ENCODE results near the gene NAALADL2.
A peak's percentile ranks its signal among the peaks of the same experiment; 100 is the strongest.

Gene NAALADL2

GRCh38 chr3:175273573-175273972, 414.4 kb downstream of the NAALADL2 start:
- no peaks in the 10 kb centered on the region for H3K9me3 ChIP-seq
- H3K27me3 ChIP-seq, result no peaks in the 10 kb centered on the region
- intact Hi-C loops (cut with DNase I; ENCODE audit: low total_unique reads), result no loop called here
- H3K4me1 ChIP-seq, result peaks cover 0 to 7% (median 2%) of the 10 kb centered on the region in 4 donors
- DNase-seq, result no peak
- H3K4me3 ChIP-seq, result no peak overlapping the region
- TF ChIP-seq, protein P1, sequence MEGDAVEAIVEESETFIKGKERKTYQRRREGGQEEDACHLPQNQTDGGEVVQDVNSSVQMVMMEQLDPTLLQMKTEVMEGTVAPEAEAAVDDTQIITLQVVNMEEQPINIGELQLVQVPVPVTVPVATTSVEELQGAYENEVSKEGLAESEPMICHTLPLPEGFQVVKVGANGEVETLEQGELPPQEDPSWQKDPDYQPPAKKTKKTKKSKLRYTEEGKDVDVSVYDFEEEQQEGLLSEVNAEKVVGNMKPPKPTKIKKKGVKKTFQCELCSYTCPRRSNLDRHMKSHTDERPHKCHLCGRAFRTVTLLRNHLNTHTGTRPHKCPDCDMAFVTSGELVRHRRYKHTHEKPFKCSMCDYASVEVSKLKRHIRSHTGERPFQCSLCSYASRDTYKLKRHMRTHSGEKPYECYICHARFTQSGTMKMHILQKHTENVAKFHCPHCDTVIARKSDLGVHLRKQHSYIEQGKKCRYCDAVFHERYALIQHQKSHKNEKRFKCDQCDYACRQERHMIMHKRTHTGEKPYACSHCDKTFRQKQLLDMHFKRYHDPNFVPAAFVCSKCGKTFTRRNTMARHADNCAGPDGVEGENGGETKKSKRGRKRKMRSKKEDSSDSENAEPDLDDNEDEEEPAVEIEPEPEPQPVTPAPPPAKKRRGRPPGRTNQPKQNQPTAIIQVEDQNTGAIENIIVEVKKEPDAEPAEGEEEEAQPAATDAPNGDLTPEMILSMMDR (IDR thresholded peaks at IDR 0.05), result no peak
- H3K36me3 ChIP-seq, result no peaks in the 10 kb centered on the region
- H3K27ac ChIP-seq, result no peak overlapping the region

DNA sequence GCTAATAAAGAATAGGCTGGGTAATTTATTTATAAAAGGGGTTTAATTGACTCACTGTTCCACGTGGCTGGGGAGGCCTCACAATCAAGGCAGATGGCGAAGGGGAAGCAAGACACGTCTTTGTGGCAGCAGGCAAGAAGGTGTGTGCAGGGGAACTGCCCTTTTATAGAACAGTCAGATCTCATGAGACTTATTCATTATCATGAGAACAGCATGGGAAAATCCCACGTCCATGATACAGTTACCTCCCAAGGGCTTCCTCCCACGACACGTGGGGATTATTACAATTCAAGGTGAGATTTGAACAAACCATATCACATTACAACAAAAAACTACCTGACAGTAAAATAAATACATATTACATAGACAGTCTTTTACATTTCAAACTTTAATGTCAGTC, 414.9 kb downstream of the NAALADL2 start:
- no peaks in the 10 kb centered on the region for H3K9me3 ChIP-seq
- H3K27ac ChIP-seq, result no peak overlapping the region
- intact Hi-C loops (cut with DNase I; ENCODE audit: low total_unique reads), result no loop called here
- no peaks in the 10 kb centered on the region for H3K36me3 ChIP-seq
- TF ChIP-seq, protein P1 (IDR thresholded peaks at IDR 0.05), result no peak
- H3K4me3 ChIP-seq, result no peak overlapping the region
- H3K4me1 ChIP-seq, result peaks cover 0 to 12% (median 5%) of the 10 kb centered on the region in 4 donors
- DNase-seq, result no peak
- H3K27me3 ChIP-seq, result no peaks in the 10 kb centered on the region

DNA sequence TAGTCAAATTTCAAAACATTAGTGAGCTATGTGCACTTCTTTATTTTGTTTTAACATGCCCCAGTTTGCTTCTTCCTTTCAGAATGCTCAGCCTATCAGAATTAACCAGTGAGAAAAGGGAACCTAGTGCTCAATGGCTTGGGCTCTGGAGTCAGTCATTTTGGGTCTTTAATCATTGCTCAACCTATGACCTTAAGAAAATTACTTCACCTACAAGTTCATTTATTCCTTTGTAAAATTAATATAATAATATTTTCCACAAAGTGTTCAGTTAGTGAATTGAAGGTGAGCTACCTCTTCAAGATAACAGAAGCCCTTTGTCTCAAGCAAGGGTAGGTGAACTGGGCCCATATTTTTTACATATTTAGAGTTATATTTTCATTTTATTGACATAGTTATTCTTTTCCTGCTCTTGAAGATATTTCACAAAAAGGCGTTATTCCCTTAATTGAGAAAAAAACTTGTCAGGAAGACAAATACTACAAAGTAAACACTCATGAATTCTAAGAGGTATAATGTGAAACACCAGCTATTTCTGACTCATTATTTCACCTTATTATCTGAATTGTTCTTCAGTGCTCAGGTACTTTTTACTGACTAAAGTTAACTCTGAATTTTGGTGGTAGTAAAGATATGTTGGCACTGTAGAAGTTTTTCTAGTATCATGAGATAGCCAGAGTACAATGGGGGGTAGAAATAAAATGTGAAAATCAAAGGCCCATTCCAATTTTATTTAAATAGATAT, 415.5 kb downstream of the NAALADL2 start:
- intact Hi-C loops (cut with DNase I; ENCODE audit: low total_unique reads), result no loop called here
- no peak overlapping the region for H3K27ac ChIP-seq
- TF ChIP-seq, protein P1 (IDR thresholded peaks at IDR 0.05), result no peak
- peaks cover 0 to 18% (median 6%) of the 10 kb centered on the region in 4 donors for H3K4me1 ChIP-seq
- no peaks in the 10 kb centered on the region for H3K9me3 ChIP-seq
- H3K27me3 ChIP-seq, result no peaks in the 10 kb centered on the region
- no peak overlapping the region for H3K4me3 ChIP-seq
- DNase-seq, result no peak
- no peaks in the 10 kb centered on the region for H3K36me3 ChIP-seq

- TF ChIP-seq, protein P1 (IDR thresholded peaks at IDR 0.05), result no peak
- no peak overlapping the region for H3K4me3 ChIP-seq
These were observed 419.5 kb downstream of the NAALADL2 start for GRCh38 chr3:175278680-175279079.

DNA sequence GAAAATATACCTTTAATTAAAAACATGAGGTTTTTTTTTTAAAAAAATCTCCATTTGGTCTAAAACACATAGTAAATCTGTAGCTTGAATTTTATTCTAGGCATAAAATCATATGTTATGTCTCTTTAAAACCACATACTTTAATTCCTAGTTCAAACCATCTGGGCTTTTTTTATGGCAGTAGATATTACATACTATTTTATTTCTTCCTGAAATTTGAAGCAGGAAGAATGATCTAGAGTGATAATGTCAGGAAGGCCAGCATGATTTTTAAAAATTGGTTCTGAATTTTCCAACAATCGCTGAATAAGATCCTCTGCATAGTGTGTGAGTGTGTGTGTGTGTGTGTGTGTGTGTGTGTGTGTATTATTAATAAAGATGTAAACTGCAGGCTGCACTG, 420.3 kb downstream of the NAALADL2 start:
- intact Hi-C loops (cut with DNase I; ENCODE audit: low total_unique reads), result no loop called here
- no peaks in the 10 kb centered on the region for H3K27me3 ChIP-seq
- no peak overlapping the region for H3K4me3 ChIP-seq
- no peaks in the 10 kb centered on the region for H3K9me3 ChIP-seq
- peak overlapping the region in 1 of 2 donors; percentile 13 for H3K27ac ChIP-seq
- H3K4me1 ChIP-seq, result peaks cover 0 to 28% (median 6%) of the 10 kb centered on the region in 4 donors
- no peaks in the 10 kb centered on the region for H3K36me3 ChIP-seq
- no peak for DNase-seq
- TF ChIP-seq, protein P1 (IDR thresholded peaks at IDR 0.05), result no peak

More at GRCh38 chr3:175278680-175279079, 419.5 kb downstream of the NAALADL2 start:
- H3K27me3 ChIP-seq, result no peaks in the 10 kb centered on the region
- peaks cover 0 to 28% (median 6%) of the 10 kb centered on the region in 4 donors for H3K4me1 ChIP-seq
- no peaks in the 10 kb centered on the region for H3K36me3 ChIP-seq
- no peak for DNase-seq
- H3K27ac ChIP-seq, result peak overlapping the region in 1 of 2 donors; percentile 13
- H3K9me3 ChIP-seq, result no peaks in the 10 kb centered on the region
- intact Hi-C loops (cut with DNase I; ENCODE audit: low total_unique reads), result no loop called here

Measured in tibial artery (tissue), 4 donors.